ENCODE results near the gene GNB1.

GNB1 gene

DNA sequence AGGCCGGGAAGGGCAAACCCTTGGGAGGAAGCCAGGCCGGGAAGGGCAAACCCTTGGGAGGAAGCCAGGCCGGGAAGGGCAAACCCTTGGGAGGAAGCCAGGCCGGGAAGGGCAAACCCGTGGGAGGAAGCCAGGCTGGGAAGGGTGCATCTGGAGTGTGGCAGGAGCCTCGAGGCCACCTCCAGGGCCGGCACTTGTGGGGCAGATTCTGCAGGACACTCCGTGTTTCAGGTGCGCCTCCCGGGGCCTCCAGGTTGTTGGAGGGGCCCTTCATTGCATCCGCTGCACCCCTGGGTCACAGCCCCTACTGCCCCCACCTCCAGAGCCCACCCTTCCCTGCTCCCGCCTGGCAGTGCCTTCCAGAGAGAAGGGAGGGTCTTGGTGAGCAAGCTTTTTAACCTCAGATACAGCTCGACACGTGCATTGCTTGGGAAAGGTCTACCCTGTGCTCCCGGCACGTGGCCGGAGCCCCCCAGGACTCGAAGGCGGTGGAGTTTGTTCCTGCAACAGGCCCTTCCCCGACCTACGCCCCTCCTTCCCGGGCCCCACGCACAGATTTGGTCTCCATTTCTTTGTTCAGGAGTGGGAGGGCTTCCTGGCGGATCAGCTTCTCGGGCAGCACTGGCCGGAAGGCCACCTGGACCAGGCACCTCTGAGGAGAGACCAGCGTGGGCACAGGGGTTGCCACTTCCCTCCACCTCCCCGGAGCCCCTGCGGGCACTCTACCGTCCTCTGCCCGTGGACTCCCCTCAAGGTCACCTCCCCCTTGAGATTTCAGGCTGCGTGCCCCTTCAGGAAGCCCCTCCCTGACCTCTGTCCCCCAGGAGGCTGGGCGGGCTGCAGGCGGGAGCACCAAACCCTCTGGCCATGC is 37.6 kb upstream of the GNB1 start:
- no peaks in the 10 kb centered on the region for H3K9me3 ChIP-seq
- TF ChIP-seq, protein P1, sequence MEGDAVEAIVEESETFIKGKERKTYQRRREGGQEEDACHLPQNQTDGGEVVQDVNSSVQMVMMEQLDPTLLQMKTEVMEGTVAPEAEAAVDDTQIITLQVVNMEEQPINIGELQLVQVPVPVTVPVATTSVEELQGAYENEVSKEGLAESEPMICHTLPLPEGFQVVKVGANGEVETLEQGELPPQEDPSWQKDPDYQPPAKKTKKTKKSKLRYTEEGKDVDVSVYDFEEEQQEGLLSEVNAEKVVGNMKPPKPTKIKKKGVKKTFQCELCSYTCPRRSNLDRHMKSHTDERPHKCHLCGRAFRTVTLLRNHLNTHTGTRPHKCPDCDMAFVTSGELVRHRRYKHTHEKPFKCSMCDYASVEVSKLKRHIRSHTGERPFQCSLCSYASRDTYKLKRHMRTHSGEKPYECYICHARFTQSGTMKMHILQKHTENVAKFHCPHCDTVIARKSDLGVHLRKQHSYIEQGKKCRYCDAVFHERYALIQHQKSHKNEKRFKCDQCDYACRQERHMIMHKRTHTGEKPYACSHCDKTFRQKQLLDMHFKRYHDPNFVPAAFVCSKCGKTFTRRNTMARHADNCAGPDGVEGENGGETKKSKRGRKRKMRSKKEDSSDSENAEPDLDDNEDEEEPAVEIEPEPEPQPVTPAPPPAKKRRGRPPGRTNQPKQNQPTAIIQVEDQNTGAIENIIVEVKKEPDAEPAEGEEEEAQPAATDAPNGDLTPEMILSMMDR (IDR thresholded peaks at IDR 0.05), result no peak
- H3K4me3 ChIP-seq (ENCODE audit: low read depth in 1 of 2, low read length in 1 of 2), result no peak overlapping the region
- no peaks in the 10 kb centered on the region for H3K4me1 ChIP-seq (ENCODE audit: control insufficient read depth in 1 of 2, insufficient read depth in 1 of 2, low read depth in 1 of 2, low read length in 1 of 2)
- H3K27ac ChIP-seq, result no peak overlapping the region
- H3K36me3 ChIP-seq, result no peaks in the 10 kb centered on the region
- H3K27me3 ChIP-seq, result peaks cover 11% of the 10 kb centered on the region

DNA sequence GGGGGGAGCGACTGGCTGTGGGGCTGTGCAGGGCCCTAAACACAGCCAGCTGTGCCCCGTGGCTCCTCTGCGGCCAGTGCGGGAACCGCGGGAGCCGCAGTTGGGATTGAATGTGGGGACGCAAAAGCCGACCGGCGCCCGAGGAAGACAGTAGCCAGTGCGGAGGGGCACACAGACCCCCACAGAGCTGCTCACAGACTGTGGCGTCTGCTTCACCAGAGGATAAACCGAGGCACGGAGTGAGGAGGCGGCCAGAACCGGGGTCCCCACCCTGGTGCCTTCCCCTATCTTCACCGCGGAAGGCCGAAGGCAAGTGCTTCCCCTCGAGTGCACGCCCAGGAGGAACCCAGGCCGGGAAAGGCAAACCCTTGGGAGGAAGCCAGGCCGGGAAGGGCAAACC is 36.9 kb upstream of the GNB1 start:
- H3K4me1 ChIP-seq (ENCODE audit: control insufficient read depth in 1 of 2, insufficient read depth in 1 of 2, low read depth in 1 of 2, low read length in 1 of 2), result no peaks in the 10 kb centered on the region
- peaks cover 15% of the 10 kb centered on the region for H3K27me3 ChIP-seq
- H3K27ac ChIP-seq, result no peak overlapping the region
- H3K9me3 ChIP-seq, result no peaks in the 10 kb centered on the region
- TF ChIP-seq, protein P1 (IDR thresholded peaks at IDR 0.05), result no peak
- H3K36me3 ChIP-seq, result no peaks in the 10 kb centered on the region
- no peak overlapping the region for H3K4me3 ChIP-seq (ENCODE audit: low read depth in 1 of 2, low read length in 1 of 2)

DNA sequence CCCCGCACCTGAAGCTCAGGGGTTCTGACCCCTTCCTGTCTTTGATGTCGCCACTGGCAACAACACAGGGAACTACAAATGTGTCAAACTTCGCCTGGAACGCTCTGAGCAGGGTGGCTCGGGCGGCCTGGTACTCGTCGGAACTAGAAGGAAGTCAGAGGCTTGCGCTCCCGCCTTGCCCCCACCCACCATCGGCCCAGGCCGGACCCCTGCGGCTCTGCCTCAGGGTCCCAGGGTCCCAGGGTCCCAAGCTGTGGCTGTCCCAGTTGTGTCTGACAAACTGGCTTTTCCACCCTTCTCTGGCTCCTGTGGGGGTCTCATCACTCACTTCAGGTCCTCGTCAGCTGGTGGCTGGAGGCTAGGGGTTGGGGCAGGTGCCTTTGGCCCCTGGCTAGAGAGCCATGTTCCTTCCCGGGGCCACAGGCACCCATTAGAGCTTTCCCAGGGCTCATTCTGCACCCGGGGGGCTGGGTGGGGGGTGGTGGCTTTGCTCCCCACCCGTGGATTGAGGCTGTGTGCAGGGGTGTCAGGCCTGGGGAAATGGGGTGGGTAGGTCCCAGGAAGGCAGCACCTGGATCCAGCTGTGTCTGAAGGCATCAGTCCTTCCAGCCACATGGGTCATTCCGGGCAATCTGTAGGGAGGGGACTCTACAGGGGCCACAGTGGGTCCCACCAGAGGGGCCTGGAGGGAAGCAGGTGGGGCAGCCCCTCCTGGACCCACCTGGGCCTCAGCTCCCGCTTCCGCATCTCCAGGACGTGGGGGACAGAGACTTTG is 36.2 kb upstream of the GNB1 start:
- Histone ChIP-seq H3K27me3 (peaks cover 18% of the 10 kb centered on the region), H3K4me3 (ENCODE audit: low read depth in 1 of 2, low read length in 1 of 2) (no peak overlapping the region), H3K36me3 (no peaks in the 10 kb centered on the region), H3K4me1 (ENCODE audit: control insufficient read depth in 1 of 2, insufficient read depth in 1 of 2, low read depth in 1 of 2, low read length in 1 of 2) (no peaks in the 10 kb centered on the region), H3K27ac (no peak overlapping the region), H3K9me3 (no peaks in the 10 kb centered on the region)
- TF ChIP-seq, protein P1 (IDR thresholded peaks at IDR 0.05), result no peak

DNA sequence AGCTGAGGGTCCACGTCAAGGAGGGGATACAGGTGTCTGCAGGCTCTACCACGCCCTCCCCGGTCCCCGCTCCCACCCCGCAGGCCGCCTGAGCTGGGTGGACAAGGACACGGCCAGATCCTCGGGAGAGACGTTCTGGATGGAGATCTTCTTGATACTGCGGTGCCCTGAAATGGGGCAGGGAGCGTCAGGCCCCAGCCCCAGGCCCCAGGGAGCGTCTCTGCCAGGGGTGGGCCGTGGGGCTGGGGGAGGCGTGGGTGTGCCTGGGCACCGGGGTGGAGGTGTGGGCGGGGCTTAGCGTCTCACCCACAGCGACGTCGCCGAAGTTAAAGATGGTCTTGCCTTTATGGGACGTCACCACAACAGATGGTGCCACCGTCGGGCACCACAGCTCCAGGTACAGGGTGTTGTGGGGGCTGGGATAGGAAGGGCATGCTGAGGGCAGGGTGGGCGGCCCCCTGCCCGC is 35.5 kb upstream of the GNB1 start:
- H3K4me1 ChIP-seq (ENCODE audit: control insufficient read depth in 1 of 2, insufficient read depth in 1 of 2, low read depth in 1 of 2, low read length in 1 of 2), result no peaks in the 10 kb centered on the region
- H3K27ac ChIP-seq, result no peak overlapping the region
- H3K4me3 ChIP-seq (ENCODE audit: low read depth in 1 of 2, low read length in 1 of 2), result no peak overlapping the region
- no peaks in the 10 kb centered on the region for H3K9me3 ChIP-seq
- TF ChIP-seq, protein P1 (IDR thresholded peaks at IDR 0.05), result no peak
- H3K27me3 ChIP-seq, result peaks cover 18% of the 10 kb centered on the region
- no peaks in the 10 kb centered on the region for H3K36me3 ChIP-seq

DNA sequence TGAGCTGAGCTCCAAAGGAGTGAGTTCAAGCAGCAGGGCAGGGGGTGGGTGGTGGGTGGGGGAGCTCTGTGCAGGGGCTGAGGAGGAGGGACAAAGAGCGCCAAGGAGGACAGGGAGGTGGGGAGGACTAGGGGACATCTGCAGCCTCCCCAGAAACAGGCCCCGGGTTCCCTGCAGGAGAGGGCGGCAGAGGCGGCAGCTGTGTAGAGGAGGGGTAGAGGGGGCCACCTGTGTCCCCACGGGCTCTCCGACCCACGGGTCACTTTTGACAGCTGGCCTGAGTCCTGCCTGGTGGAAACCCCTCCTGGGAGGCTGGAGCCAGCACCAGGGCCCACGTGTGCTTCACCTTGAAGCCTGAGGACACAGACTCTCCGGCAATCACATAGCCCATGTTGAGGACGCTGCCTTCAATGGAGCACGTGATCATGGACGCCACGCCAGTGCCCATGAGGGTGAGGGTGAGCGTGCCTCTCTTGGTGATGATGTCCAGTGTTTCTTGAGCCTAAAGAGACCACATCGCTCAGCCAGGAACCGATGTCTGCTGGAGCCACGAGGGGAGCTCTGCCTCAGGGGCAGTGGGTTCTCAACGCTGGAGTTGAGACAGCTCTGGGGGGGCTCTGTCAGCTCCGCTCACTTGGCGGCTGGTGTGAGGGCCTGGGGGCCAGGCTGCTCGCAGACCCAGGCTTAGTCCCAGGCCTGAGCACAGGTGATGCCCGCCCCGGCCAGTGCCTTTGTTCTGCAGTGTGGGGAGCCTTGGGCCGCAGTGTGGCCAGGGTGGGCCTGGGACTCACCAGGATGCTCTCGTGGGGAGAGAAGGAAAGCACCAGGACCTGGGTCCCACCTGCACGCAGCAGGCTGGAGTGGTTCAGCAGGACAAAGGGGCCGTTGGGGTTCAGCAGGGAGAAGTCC is 34.8 kb upstream of the GNB1 start:
- Histone ChIP-seq H3K4me3 (ENCODE audit: low read depth in 1 of 2, low read length in 1 of 2) (no peak overlapping the region), H3K27me3 (peaks cover 18% of the 10 kb centered on the region), H3K36me3 (no peaks in the 10 kb centered on the region), H3K27ac (no peak overlapping the region), H3K4me1 (ENCODE audit: control insufficient read depth in 1 of 2, insufficient read depth in 1 of 2, low read depth in 1 of 2, low read length in 1 of 2) (peaks cover 0 to 5% of the 10 kb centered on the region in 2 experiments), H3K9me3 (no peaks in the 10 kb centered on the region)
- TF ChIP-seq, protein P1 (IDR thresholded peaks at IDR 0.05), result no peak
